Neural cell (in vitro differentiated cells): ENCODE data around the gene PIP4K2A. TPM values are rescaled to one million over a fixed set of nuclear protein-coding genes. Genes with fewer than 3 reads are reported as not detected.

Experiments
- H2AFZ ChIP-seq: fragments of 200-600, 300-800 bp; sonication (generic), shearing (Covaris generic); 2 replicates; pipeline ENCODE4 v1.6.0; 2014; ENCODE audit warnings: low read depth, mild to moderate bottlenecking, antibody characterized with exemption, low read length, moderate library complexity
- H3F3A ChIP-seq: fragments of 200-600 bp; shearing (Covaris generic); 2 replicates; pipeline ENCODE4 v1.6.1; 2016; ENCODE audit warnings: mild to moderate bottlenecking, moderate library complexity, mixed read lengths, antibody characterized with exemption, low read length; ENCODE audit not compliant: insufficient read depth, poor library complexity, severe bottlenecking
- H3K27ac ChIP-seq: fragments of 200-600, 300-800 bp; sonication (generic), shearing (Covaris generic); 2 replicates; pipeline ENCODE4 v1.5.1; 2014; ENCODE audit warnings: mild to moderate bottlenecking, low read length, moderate library complexity
- H3K27me3 ChIP-seq: fragments of 300-800, 200-600 bp; sonication (generic), shearing (Covaris generic); 2 replicates; pipeline ENCODE4 v1.6.0; 2014; ENCODE audit warnings: mild to moderate bottlenecking, low read depth, low read length, moderate library complexity; ENCODE audit not compliant: insufficient read depth
- H3K36me3 ChIP-seq: fragments of 300-800, 200-600 bp; sonication (generic), shearing (Covaris generic); 2 replicates; pipeline ENCODE4 v1.5.1; 2014; ENCODE audit warnings: mild to moderate bottlenecking, antibody characterized with exemption, low read length, moderate library complexity; ENCODE audit not compliant: insufficient read depth
- H3K4me2 ChIP-seq: fragments of 300-800, 200-600 bp; sonication (generic), shearing (Covaris generic); 2 replicates; pipeline ENCODE4 v1.6.0; 2014; ENCODE audit warnings: mild to moderate bottlenecking, low read length
- H3K4me3 ChIP-seq: fragments of 300-800, 200-600 bp; sonication (generic), shearing (Covaris generic); 2 replicates; pipeline ENCODE4 v1.5.1; 2014; ENCODE audit warnings: mild to moderate bottlenecking, low read length, moderate library complexity
- H3K79me2 ChIP-seq: fragments of 200-600 bp; shearing (Covaris generic); replicated peaks from 2 replicates; pipeline ENCODE4 v1.6.0; 2014; ENCODE audit warnings: mild to moderate bottlenecking, low read length, moderate library complexity; ENCODE audit not compliant: insufficient read depth
- H3K9ac ChIP-seq: fragments of 300-800, 200-600 bp; sonication (generic), shearing (Covaris generic); 2 replicates; pipeline ENCODE4 v1.6.1; 2016; ENCODE audit warnings: mild to moderate bottlenecking, low read length, mixed read lengths
- H3K9me2 ChIP-seq: fragments of 200-600 bp; shearing (Covaris generic); 2 replicates; pipeline ENCODE4 v1.6.1; 2016; ENCODE audit warnings: mild to moderate bottlenecking, low read length, mixed read lengths; ENCODE audit not compliant: insufficient read depth
- H3K9me3 ChIP-seq: fragments of 200-600, 300-800 bp; sonication (generic), shearing (Covaris generic); 2 replicates; pipeline ENCODE4 v1.6.1; 2016; ENCODE audit warnings: mild to moderate bottlenecking, mixed run types, low read length, moderate library complexity, mixed read lengths
- H4K20me1 ChIP-seq: fragments of 200-600 bp; shearing (Covaris generic); 2 replicates; pipeline ENCODE4 v1.6.1; 2016; ENCODE audit warnings: mild to moderate bottlenecking, mixed run types; ENCODE audit not compliant: insufficient read depth
- EP300 ChIP-seq: fragments of 450-650 bp; conservative IDR thresholded peaks from 2 replicates; pipeline ENCODE4 v1.6.1; 2014; ENCODE audit warnings: antibody characterized with exemption, mild to moderate bottlenecking, moderate library complexity; ENCODE audit not compliant: poor library complexity, severe bottlenecking
- EZH2 ChIP-seq: fragments of 200-600, 300-800 bp; shearing (Covaris generic), sonication (generic); IDR thresholded peaks from 2 replicates; pipeline ENCODE4 v1.6.1; 2014; ENCODE audit warnings: antibody characterized with exemption, low read length, borderline replicate concordance, mild to moderate bottlenecking; ENCODE audit not compliant: insufficient read depth, poor library complexity, severe bottlenecking
- MXI1 ChIP-seq: fragments of 450-650 bp; conservative IDR thresholded peaks from 2 replicates; pipeline ENCODE4 v1.6.1; 2014; ENCODE audit warnings: antibody characterized with exemption, mild to moderate bottlenecking; ENCODE audit not compliant: poor library complexity, severe bottlenecking
- POLR2AphosphoS5 ChIP-seq: IDR thresholded peaks from 2 replicates; pipeline ENCODE4 v1.6.1; 2012
- RAD21 ChIP-seq: fragments of 450-650 bp; conservative IDR thresholded peaks from 2 replicates; pipeline ENCODE4 v1.6.1; 2014; ENCODE audit warnings: antibody characterized with exemption, mild to moderate bottlenecking, moderate library complexity
- SMC3 ChIP-seq: fragments of 450-650 bp; conservative IDR thresholded peaks from 2 replicates; pipeline ENCODE4 v1.6.1; 2014; ENCODE audit warnings: antibody characterized with exemption, mild to moderate bottlenecking, moderate library complexity; ENCODE audit not compliant: poor library complexity
- TAF1 ChIP-seq: IDR thresholded peaks from 2 replicates; pipeline ENCODE4 v1.6.1; 2012; ENCODE audit warnings: low read depth
- polyA plus RNA-seq: library from polyadenylated mRNA; depleted of rRNA; stranded (reverse); fragments of >200 nt; gene quantifications from 2 replicates; pipeline ENCODE4 v1.2.3, GENCODE V29; 2014
- TF ChIP-seq, protein P1 (sequence below): IDR thresholded peaks from 2 replicates; pipeline ENCODE4 v1.6.1; 2012; ENCODE audit warnings: borderline replicate concordance
- TF ChIP-seq, protein P2 (sequence below): fragments of 450-650 bp; IDR thresholded peaks from 2 replicates; pipeline ENCODE4 v1.5.1; 2014; ENCODE audit warnings: antibody characterized with exemption, mild to moderate bottlenecking, moderate library complexity; ENCODE audit not compliant: poor library complexity, severe bottlenecking

Gene PIP4K2A
- polyA plus RNA-seq, 1 donor from 2014 or later, result 12.6 TPM

DNA sequence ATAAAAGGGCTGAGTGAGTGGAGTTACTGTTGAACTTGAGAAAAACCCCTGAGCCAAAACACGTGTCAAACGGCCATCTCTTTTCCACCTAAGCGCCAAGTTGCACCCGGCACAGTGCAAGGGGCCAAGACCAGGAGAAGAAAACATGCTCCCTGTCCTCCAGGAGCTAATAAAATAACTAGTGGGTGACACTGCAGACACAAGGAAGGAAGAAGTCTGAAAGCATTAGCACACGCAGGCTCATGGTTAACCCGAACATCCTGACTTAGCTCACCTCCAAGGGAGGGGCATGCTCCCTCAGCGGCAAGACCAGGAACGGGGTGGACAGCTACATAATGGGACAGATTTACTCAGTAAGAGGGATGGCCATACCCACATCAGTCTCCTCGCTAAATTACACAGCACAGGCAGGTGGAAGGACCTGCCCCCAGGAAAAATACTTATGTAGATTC is 65.0 kb downstream of the PIP4K2A start:
- no peaks in the 10 kb centered on the region for H3K36me3 ChIP-seq
- no peak overlapping the region for H3K4me3 ChIP-seq
- no peaks in the 10 kb centered on the region for H3F3A ChIP-seq
- no peaks in the 10 kb centered on the region for H3K27me3 ChIP-seq
- no peaks in the 10 kb centered on the region for H3K79me2 ChIP-seq
- no peak overlapping the region for H2AFZ ChIP-seq
- TF ChIP-seq, protein P1, sequence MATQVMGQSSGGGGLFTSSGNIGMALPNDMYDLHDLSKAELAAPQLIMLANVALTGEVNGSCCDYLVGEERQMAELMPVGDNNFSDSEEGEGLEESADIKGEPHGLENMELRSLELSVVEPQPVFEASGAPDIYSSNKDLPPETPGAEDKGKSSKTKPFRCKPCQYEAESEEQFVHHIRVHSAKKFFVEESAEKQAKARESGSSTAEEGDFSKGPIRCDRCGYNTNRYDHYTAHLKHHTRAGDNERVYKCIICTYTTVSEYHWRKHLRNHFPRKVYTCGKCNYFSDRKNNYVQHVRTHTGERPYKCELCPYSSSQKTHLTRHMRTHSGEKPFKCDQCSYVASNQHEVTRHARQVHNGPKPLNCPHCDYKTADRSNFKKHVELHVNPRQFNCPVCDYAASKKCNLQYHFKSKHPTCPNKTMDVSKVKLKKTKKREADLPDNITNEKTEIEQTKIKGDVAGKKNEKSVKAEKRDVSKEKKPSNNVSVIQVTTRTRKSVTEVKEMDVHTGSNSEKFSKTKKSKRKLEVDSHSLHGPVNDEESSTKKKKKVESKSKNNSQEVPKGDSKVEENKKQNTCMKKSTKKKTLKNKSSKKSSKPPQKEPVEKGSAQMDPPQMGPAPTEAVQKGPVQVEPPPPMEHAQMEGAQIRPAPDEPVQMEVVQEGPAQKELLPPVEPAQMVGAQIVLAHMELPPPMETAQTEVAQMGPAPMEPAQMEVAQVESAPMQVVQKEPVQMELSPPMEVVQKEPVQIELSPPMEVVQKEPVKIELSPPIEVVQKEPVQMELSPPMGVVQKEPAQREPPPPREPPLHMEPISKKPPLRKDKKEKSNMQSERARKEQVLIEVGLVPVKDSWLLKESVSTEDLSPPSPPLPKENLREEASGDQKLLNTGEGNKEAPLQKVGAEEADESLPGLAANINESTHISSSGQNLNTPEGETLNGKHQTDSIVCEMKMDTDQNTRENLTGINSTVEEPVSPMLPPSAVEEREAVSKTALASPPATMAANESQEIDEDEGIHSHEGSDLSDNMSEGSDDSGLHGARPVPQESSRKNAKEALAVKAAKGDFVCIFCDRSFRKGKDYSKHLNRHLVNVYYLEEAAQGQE, result no peak
- no peak for TF ChIP-seq SMC3
- no peak for TF ChIP-seq EP300
- TF ChIP-seq, protein P2, sequence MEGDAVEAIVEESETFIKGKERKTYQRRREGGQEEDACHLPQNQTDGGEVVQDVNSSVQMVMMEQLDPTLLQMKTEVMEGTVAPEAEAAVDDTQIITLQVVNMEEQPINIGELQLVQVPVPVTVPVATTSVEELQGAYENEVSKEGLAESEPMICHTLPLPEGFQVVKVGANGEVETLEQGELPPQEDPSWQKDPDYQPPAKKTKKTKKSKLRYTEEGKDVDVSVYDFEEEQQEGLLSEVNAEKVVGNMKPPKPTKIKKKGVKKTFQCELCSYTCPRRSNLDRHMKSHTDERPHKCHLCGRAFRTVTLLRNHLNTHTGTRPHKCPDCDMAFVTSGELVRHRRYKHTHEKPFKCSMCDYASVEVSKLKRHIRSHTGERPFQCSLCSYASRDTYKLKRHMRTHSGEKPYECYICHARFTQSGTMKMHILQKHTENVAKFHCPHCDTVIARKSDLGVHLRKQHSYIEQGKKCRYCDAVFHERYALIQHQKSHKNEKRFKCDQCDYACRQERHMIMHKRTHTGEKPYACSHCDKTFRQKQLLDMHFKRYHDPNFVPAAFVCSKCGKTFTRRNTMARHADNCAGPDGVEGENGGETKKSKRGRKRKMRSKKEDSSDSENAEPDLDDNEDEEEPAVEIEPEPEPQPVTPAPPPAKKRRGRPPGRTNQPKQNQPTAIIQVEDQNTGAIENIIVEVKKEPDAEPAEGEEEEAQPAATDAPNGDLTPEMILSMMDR, result no peak
- no peak for TF ChIP-seq MXI1
- no peak for TF ChIP-seq RAD21
- no peak for TF ChIP-seq TAF1
- no peak for TF ChIP-seq POLR2AphosphoS5
- no peak for TF ChIP-seq EZH2
- H4K20me1 ChIP-seq, result no peaks in the 10 kb centered on the region
- no peaks in the 10 kb centered on the region for H3K9me2 ChIP-seq
- no peak overlapping the region for H3K27ac ChIP-seq
- no peaks in the 10 kb centered on the region for H3K9me3 ChIP-seq
- H3K9ac ChIP-seq, result no peak overlapping the region
- H3K4me2 ChIP-seq, result no peak overlapping the region

DNA sequence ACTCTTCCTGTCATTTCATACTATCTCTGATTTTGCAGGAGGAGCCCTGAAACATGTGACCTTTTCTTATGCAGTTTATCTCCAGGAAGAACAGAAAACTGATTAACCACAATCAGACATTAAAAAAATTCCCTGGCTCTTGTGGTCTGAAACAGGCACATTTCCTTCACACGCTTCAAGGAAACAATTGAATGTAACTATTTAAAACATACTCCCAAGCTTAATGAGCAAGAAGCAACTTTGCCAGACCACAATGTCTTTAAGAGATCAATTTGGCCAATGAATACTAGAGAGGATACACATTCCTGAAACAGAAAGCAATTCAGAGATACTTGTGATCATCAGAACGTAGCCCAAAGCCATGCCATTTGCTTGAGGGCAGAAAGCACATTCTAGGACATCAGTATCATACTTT is 65.8 kb downstream of the PIP4K2A start:
- H2AFZ ChIP-seq, result no peak overlapping the region
- H4K20me1 ChIP-seq, result no peaks in the 10 kb centered on the region
- no peaks in the 10 kb centered on the region for H3K27me3 ChIP-seq
- no peaks in the 10 kb centered on the region for H3K36me3 ChIP-seq
- TF ChIP-seq SMC3 (no peak), EP300 (no peak), EZH2 (no peak), POLR2AphosphoS5 (no peak), MXI1 (no peak), TAF1 (no peak), RAD21 (no peak)
- TF ChIP-seq, protein P2, result no peak
- TF ChIP-seq, protein P1, result no peak
- no peak overlapping the region for H3K4me3 ChIP-seq
- H3F3A ChIP-seq, result no peaks in the 10 kb centered on the region
- H3K27ac ChIP-seq, result no peak overlapping the region
- no peaks in the 10 kb centered on the region for H3K79me2 ChIP-seq
- no peak overlapping the region for H3K9ac ChIP-seq
- H3K4me2 ChIP-seq, result no peak overlapping the region
- H3K9me2 ChIP-seq, result no peaks in the 10 kb centered on the region
- H3K9me3 ChIP-seq, result no peaks in the 10 kb centered on the region
